H1 (cell line): ENCODE data around the gene SELENOS. TPM values are rescaled to one million over a fixed set of nuclear protein-coding genes. Genes with fewer than 3 reads are reported as not detected.

Experiments
- CTCF ChIA-PET: fragments of 300-600 bp; sonication (Branson Sonifier 250); formaldehyde crosslinking; loops from one replicate; lab custom pipeline; 2021; ENCODE audit not compliant: partially characterized antibody; lab: Charles Lee
- POLR2A ChIA-PET: fragments of 300-600 bp; sonication (Branson Sonifier 250); formaldehyde crosslinking; loops from one replicate; lab custom pipeline; 2021; ENCODE audit warnings: inconsistent platforms; ENCODE audit not compliant: partially characterized antibody; lab: Charles Lee
- DNase-seq, 2 experiments: peaks; one replicate each; pipeline versions ENCODE4 v3.0.0 to v3.0.0-alpha.2; 2010 to 2022; ENCODE audit warnings: low spot score in 2 of 2, low read depth in 1 of 2, mixed read lengths in 1 of 2
- FAIRE-seq: peaks from 2 replicates; lab custom pipeline; 2011; peaks lifted over from hg19 to GRCh38; lab: Jason Lieb, UNC
- H2AFZ ChIP-seq: 2 replicates; pipeline ENCODE4 v1.8.1; 2012; ENCODE audit warnings: low read length, inconsistent platforms
- H2AK5ac ChIP-seq: 2 replicates; pipeline ENCODE4 v1.6.1; 2013; ENCODE audit warnings: low read depth, low read length
- H2BK120ac ChIP-seq: replicated peaks from 2 replicates; pipeline ENCODE3; 2013; ENCODE audit warnings: low read depth, low read length, inconsistent platforms
- H2BK12ac ChIP-seq: 2 replicates; pipeline ENCODE4 v1.6.1; 2013; ENCODE audit warnings: low read depth, low read length
- H2BK15ac ChIP-seq: 2 replicates; pipeline ENCODE4 v1.6.1; 2013; ENCODE audit warnings: low read length
- H2BK20ac ChIP-seq: 2 replicates; pipeline ENCODE4 v1.6.1; 2013; ENCODE audit warnings: low read length
- H2BK5ac ChIP-seq: 2 replicates; pipeline ENCODE4 v1.6.1; 2013; ENCODE audit warnings: low read depth, low read length
- H3K14ac ChIP-seq: 2 replicates; pipeline ENCODE4 v1.6.1; 2013; ENCODE audit warnings: inconsistent platforms; ENCODE audit not compliant: insufficient read length
- H3K18ac ChIP-seq: 2 replicates; pipeline ENCODE4 v1.6.1; 2013; ENCODE audit warnings: low read length; ENCODE audit errors: extremely low read depth
- H3K23ac ChIP-seq: 2 replicates; pipeline ENCODE4 v1.6.1; 2013; ENCODE audit warnings: inconsistent platforms; ENCODE audit not compliant: insufficient read length
- H3K23me2 ChIP-seq: 2 replicates; pipeline ENCODE4 v1.6.1; 2013; ENCODE audit warnings: low read depth, low read length
- H3K27ac ChIP-seq: 2 replicates; pipeline ENCODE4 v1.6.1; 2011; ENCODE audit warnings: low read depth, low read length, inconsistent platforms
- H3K27me3 ChIP-seq, 4 experiments: replicated peaks in 1 of 4; 1 replicate in 1 of 4; 2 replicates in 3 of 4; pipeline versions ENCODE4 v1.6.1 to v1.8.1; 2011 to 2013; ENCODE audit warnings: low read length in 3 of 4, mild to moderate bottlenecking in 3 of 4, inconsistent platforms in 2 of 4, mixed read lengths in 2 of 4, moderate library complexity in 1 of 4; ENCODE audit not compliant: control insufficient read depth in 3 of 4, insufficient read depth in 3 of 4; ENCODE audit errors: extremely low read depth in 1 of 4
- H3K36me3 ChIP-seq, 4 experiments: 2 replicates each; pipeline versions ENCODE4 v1.6.1 to v1.8.1; 2011 to 2013; ENCODE audit warnings: mild to moderate bottlenecking in 4 of 4, low read length in 3 of 4, moderate library complexity in 2 of 4, control low read depth in 1 of 4, inconsistent platforms in 1 of 4; ENCODE audit not compliant: insufficient read depth in 4 of 4, control insufficient read depth in 2 of 4
- H3K4ac ChIP-seq: replicated peaks from 2 replicates; pipeline ENCODE3; 2013; ENCODE audit warnings: low read length, low read depth, mixed read lengths, inconsistent platforms; ENCODE audit not compliant: insufficient read length
- H3K4me1 ChIP-seq, 4 experiments: replicated peaks in 1 of 4; 1 replicate in 1 of 4; 2 replicates in 3 of 4; pipeline versions ENCODE4 v1.6.1 to v1.8.1; 2011 to 2013; ENCODE audit warnings: low read length in 3 of 4, inconsistent platforms in 2 of 4, mixed read lengths in 1 of 4; ENCODE audit not compliant: insufficient read depth in 4 of 4, control insufficient read depth in 3 of 4
- H3K4me2 ChIP-seq, 2 experiments: 2 replicates each; pipeline versions ENCODE4 v1.6.1 to v1.8.1; 2011 to 2013; ENCODE audit warnings: low read depth in 2 of 2, low read length in 2 of 2, control low read depth in 1 of 2, inconsistent platforms in 1 of 2, mild to moderate bottlenecking in 1 of 2; ENCODE audit not compliant: insufficient read depth in 1 of 2
- H3K4me3 ChIP-seq, 4 experiments: fragments of 200-600, 300-600 bp in 1 of 4; sonication (generic), shearing (Covaris generic), sonication (Bioruptor Twin) in 1 of 4; 2 replicates each; pipeline versions ENCODE4 v1.5.1 to v1.8.1; 2011 to 2016; ENCODE audit warnings: low read length in 4 of 4, low read depth in 3 of 4, control low read depth in 2 of 4, inconsistent platforms in 2 of 4, mild to moderate bottlenecking in 2 of 4, mixed read lengths in 1 of 4, moderate library complexity in 1 of 4; ENCODE audit not compliant: insufficient read depth in 2 of 4; ENCODE audit errors: extremely low read depth in 1 of 4
- H3K56ac ChIP-seq: replicated peaks from 2 replicates; pipeline ENCODE3; 2013; ENCODE audit warnings: low read depth, mild to moderate bottlenecking, mixed read lengths, low read length, inconsistent platforms; ENCODE audit not compliant: insufficient read length
- H3K79me1 ChIP-seq: 2 replicates; pipeline ENCODE4 v1.6.1; 2013; ENCODE audit warnings: low read depth, low read length, control low read depth
- H3K79me2 ChIP-seq, 2 experiments: 2 replicates each; pipeline versions ENCODE4 v1.6.1 to v1.8.1; 2012 to 2013; ENCODE audit warnings: low read length in 2 of 2, mild to moderate bottlenecking in 2 of 2, inconsistent platforms in 1 of 2; ENCODE audit not compliant: insufficient read depth in 2 of 2, control insufficient read depth in 1 of 2
- H3K9ac ChIP-seq, 4 experiments: replicated peaks in 1 of 4; 1 replicate in 1 of 4; 2 replicates in 3 of 4; pipeline versions ENCODE4 v1.6.1 to v1.8.1; 2011 to 2013; ENCODE audit warnings: low read depth in 3 of 4, low read length in 3 of 4, control low read depth in 2 of 4, mild to moderate bottlenecking in 2 of 4, moderate library complexity in 2 of 4, inconsistent platforms in 1 of 4; ENCODE audit errors: extremely low read depth in 1 of 4
- H3K9me3 ChIP-seq, 2 experiments: 2 replicates each; pipeline versions ENCODE4 v1.6.1 to v1.8.1; 2012 to 2013; ENCODE audit warnings: mild to moderate bottlenecking in 2 of 2, moderate library complexity in 2 of 2, control low read depth in 1 of 2, inconsistent platforms in 1 of 2, low read depth in 1 of 2, low read length in 1 of 2, mixed read lengths in 1 of 2; ENCODE audit not compliant: insufficient read depth in 2 of 2
- H4K20me1 ChIP-seq, 2 experiments: replicated peaks in 1 of 2; 2 replicates each; pipeline versions ENCODE3 to v1.8.1; 2011 to 2013; ENCODE audit warnings: inconsistent platforms in 2 of 2, low read length in 2 of 2, mild to moderate bottlenecking in 1 of 2; ENCODE audit not compliant: insufficient read depth in 2 of 2, control insufficient read depth in 1 of 2
- H4K5ac ChIP-seq: 2 replicates; pipeline ENCODE4 v1.6.1; 2013; ENCODE audit warnings: low read length, low read depth, mixed read lengths, inconsistent platforms; ENCODE audit not compliant: insufficient read length
- H4K8ac ChIP-seq: 2 replicates; pipeline ENCODE4 v1.8.0; 2013; ENCODE audit warnings: mild to moderate bottlenecking, moderate library complexity, low read length, inconsistent platforms; ENCODE audit not compliant: insufficient read depth; ENCODE audit errors: extremely low read depth
- H4K91ac ChIP-seq: replicated peaks from 2 replicates; pipeline ENCODE3; 2013; ENCODE audit warnings: low read length, mixed read lengths, inconsistent platforms; ENCODE audit not compliant: insufficient read length
- CBX8 ChIP-seq: fragments of 300-800, 300-1000 bp; sonication (generic); IDR thresholded peaks from 2 replicates; pipeline ENCODE4 v1.7.1; 2016; ENCODE audit warnings: low read depth, low read length, borderline replicate concordance
- CEBPB ChIP-seq: IDR thresholded peaks from 2 replicates; pipeline ENCODE4 v1.6.1; 2012; ENCODE audit warnings: low read depth, low read length
- CHD1 ChIP-seq: IDR thresholded peaks from 2 replicates; pipeline ENCODE4 v1.6.1; 2012; ENCODE audit warnings: low read depth, low read length, improper control_type of control experiment
- EZH2 ChIP-seq: fragments of 200-600 bp; sonication (generic); IDR thresholded peaks from 2 replicates; pipeline ENCODE4 v1.7.1; 2012; ENCODE audit warnings: low read depth, mild to moderate bottlenecking, moderate library complexity, low read length, inconsistent platforms; ENCODE audit not compliant: severe bottlenecking
- FOSL1 ChIP-seq: IDR thresholded peaks from 2 replicates; pipeline ENCODE4 v1.6.1; 2011; ENCODE audit warnings: mild to moderate bottlenecking, low read depth, low read length, moderate library complexity; ENCODE audit not compliant: insufficient read depth
- GABPA ChIP-seq: IDR thresholded peaks from 2 replicates; pipeline ENCODE4 v1.6.1; 2011; ENCODE audit warnings: mild to moderate bottlenecking, low read length, moderate library complexity, borderline replicate concordance; ENCODE audit not compliant: insufficient read depth
- JUND ChIP-seq: IDR thresholded peaks from 2 replicates; pipeline ENCODE4 v1.6.1; 2011; ENCODE audit warnings: mild to moderate bottlenecking, improper control_type of control experiment, low read length
- MAFK ChIP-seq: IDR thresholded peaks from 2 replicates; pipeline ENCODE4 v1.6.1; 2012; ENCODE audit warnings: low read depth, mild to moderate bottlenecking, improper control_type of control experiment, low read length
- POLR2A ChIP-seq, 2 experiments: IDR thresholded peaks; 1 replicate in 1 of 2; 2 replicates in 1 of 2; pipeline ENCODE4 v1.6.1; 2011; ENCODE audit warnings: low read depth in 2 of 2, low read length in 2 of 2, mild to moderate bottlenecking in 2 of 2; ENCODE audit errors: control extremely low read depth in 1 of 2
- RFX5 ChIP-seq: IDR thresholded peaks from 2 replicates; pipeline ENCODE4 v1.6.1; 2011; ENCODE audit warnings: low read depth, low read length, improper control_type of control experiment, borderline replicate concordance
- RXRA ChIP-seq: IDR thresholded peaks from 2 replicates; pipeline ENCODE4 v1.6.1; 2011; ENCODE audit warnings: low read depth, mild to moderate bottlenecking, low read length, moderate library complexity; ENCODE audit not compliant: insufficient read depth
- SP1 ChIP-seq: IDR thresholded peaks from 2 replicates; pipeline ENCODE4 v1.6.1; 2011; ENCODE audit warnings: low read depth, low read length
- TCF12 ChIP-seq: IDR thresholded peaks from 2 replicates; pipeline ENCODE4 v1.6.1; 2011; ENCODE audit warnings: low read depth, mild to moderate bottlenecking, low read length
- WGBS, 2 experiments: shearing (Covaris generic) in 1 of 2; methylation state at CpG; one replicate each; pipeline versions ENCODE4 v1.1.6 to v1.1.7; 2013 to 2015; ENCODE audit warnings: low lambda C conversion rate in 2 of 2, mixed read lengths in 2 of 2, inconsistent platforms in 1 of 2, low coverage in 1 of 2, missing lambda C conversion rate in 1 of 2; ENCODE audit not compliant: insufficient replicate concordance in 2 of 2, insufficient coverage in 1 of 2, insufficient read length in 1 of 2; ENCODE audit errors: extremely low coverage in 1 of 2, missing lambda C conversion rate in 1 of 2; 5-methylcytosine and 5-hydroxymethylcytosine counted together
- polyA plus RNA-seq, 7 experiments: library from polyadenylated mRNA; depleted of rRNA in 3 of 7; stranded (reverse) in 5 of 7; unstranded in 2 of 7; fragments of >200 nt in 5 of 7; fragments of 200-250 nt in 2 of 7; gene quantifications; 1 replicate in 5 of 7; 2 replicates in 1 of 7; 4 replicates in 1 of 7; pipeline versions ENCODE4 v1.2.1 to v1.2.3, GENCODE V29; 2011 to 2013; ENCODE audit warnings: missing spikeins in 2 of 7, mixed read lengths in 2 of 7
- total RNA-seq: library from RNA; stranded (reverse); fragmentation: NEBNext Ultra II Directional; extraction: Animal tissue kit (Norgen Biotek cat#: 25700); gene quantifications from 2 replicates; pipeline ENCODE4 v1.2.1, GENCODE V29; 2021

SELENOS gene
- total and polyA plus RNA-seq, 2 of the 8 experiments (the other 6 are each of a cell fraction or from before 2014, with no cell fraction given), result 45.1 to 46.0 TPM

GRCh38 chr15:101267320-101268104 is 9.8 kb downstream of the SELENOS start:
- H2AK5ac ChIP-seq, result no peak overlapping the region
- no peak overlapping the region for H2BK12ac ChIP-seq
- H2BK5ac ChIP-seq, result no peak overlapping the region
- H3K18ac ChIP-seq, result no peak overlapping the region
- H3K36me3 ChIP-seq, result peaks cover 6 to 22% (median 16%) of the 10 kb centered on the region in 4 experiments
- DNase-seq (no peak), FAIRE-seq (no peak)
- no peaks in the 10 kb centered on the region for H3K23me2 ChIP-seq
- no peak overlapping the region for H3K14ac ChIP-seq
- H4K8ac ChIP-seq, result no peak overlapping the region; the same call in 1 of the 2 replicates
- no peak overlapping the region; a peak in 1 of 7 replicates for H3K9ac ChIP-seq
- no peaks in the 10 kb centered on the region for H3K79me1 ChIP-seq
- ChIA-PET CTCF (interaction anchor here (0.6 to 6.3 kb wide), 29 partner anchors 8 to 374 kb away, joined by 3 to 62 read pairs (median 4); partner anchors contain the start of genes CHSY1 and SNRPA1), POLR2A (interaction anchor here (0.5 to 2.7 kb wide), 10 partner anchors 9 to 249 kb away, joined by 3 to 9 read pairs (median 4); partner anchors contain the start of gene CHSY1)
- no peaks in the 10 kb centered on the region for H3K79me2 ChIP-seq
- H3K27me3 ChIP-seq, result no peaks in the 10 kb centered on the region
- no peaks in the 10 kb centered on the region for H3K9me3 ChIP-seq
- no peak overlapping the region for H4K91ac ChIP-seq
- H2AFZ ChIP-seq, result no peak overlapping the region
- no peak overlapping the region for H2BK20ac ChIP-seq
- no peak overlapping the region for H3K27ac ChIP-seq
- no peak overlapping the region for H3K4me3 ChIP-seq
- H4K20me1 ChIP-seq, result peaks cover 0 to 3% of the 10 kb centered on the region in 2 experiments
- WGBS, 2 experiments, result 75% methylated on average over 18 of the region's 18 CpGs; no CpG with 5 or more reads in 1 of the 2 experiments
- no peak overlapping the region for H3K4ac ChIP-seq
- no peak overlapping the region for H4K5ac ChIP-seq
- H3K4me1 ChIP-seq, result peaks cover 0 to 2% (median 0%) of the 10 kb centered on the region in 4 experiments; a peak in 1 of 7 replicates
- H2BK120ac ChIP-seq, result no peak overlapping the region
- H2BK15ac ChIP-seq, result no peak overlapping the region
- H3K23ac ChIP-seq, result no peak overlapping the region
- no peak overlapping the region for H3K56ac ChIP-seq
- no peak overlapping the region for H3K4me2 ChIP-seq
- TF ChIP-seq JUND (no peak), RFX5 (no peak), GABPA (no peak), CEBPB (no peak), EZH2 (no peak), CBX8 (no peak), CHD1 (no peak), RXRA (no peak), POLR2A (IDR thresholded peaks at IDR 0.05; ENCODE audit: control extremely low read depth in 1 of 2, low read depth in 2 of 2, low read length in 2 of 2) (no peak; a peak in 1 of 3 replicates), TCF12 (no peak), FOSL1 (no peak), SP1 (no peak), MAFK (no peak)
